GM23338 (cell line): ENCODE data around the gene BCAP31. TPM values are rescaled to one million over a fixed set of nuclear protein-coding genes. Genes with fewer than 3 reads are reported as not detected.

Source experiments
- ATAC-seq: fragments of 200-7000 bp; cut with Tn5 transposase; 3 replicates; pipeline ENCODE4 v1.9.1; 2020
- DNase-seq: peaks from one replicate; pipeline ENCODE4 v3.0.0-alpha.2; 2015; ENCODE audit warnings: low spot score
- H2AFZ ChIP-seq: fragments of 200-600 bp; sonication (generic); 2 replicates; pipeline ENCODE4 v1.8.0; 2016; ENCODE audit warnings: antibody characterized with exemption, mild to moderate bottlenecking, moderate library complexity
- H3F3A ChIP-seq: fragments of 200-600 bp; sonication (generic); replicated peaks from 2 replicates; pipeline ENCODE4 v1.8.0; 2017; ENCODE audit warnings: antibody characterized with exemption, mixed run types, low read depth
- H3K27ac ChIP-seq: fragments of 200-600 bp; sonication (generic); 2 replicates; pipeline ENCODE4 v1.6.1; 2016; ENCODE audit warnings: low read depth
- H3K27me3 ChIP-seq: fragments of 200-600 bp; sonication (generic); 2 replicates; pipeline ENCODE4 v1.8.0; 2016; ENCODE audit warnings: mild to moderate bottlenecking, mixed run types, moderate library complexity; ENCODE audit not compliant: insufficient read depth
- H3K36me3 ChIP-seq: fragments of 200-600 bp; sonication (generic); 2 replicates; pipeline ENCODE4 v1.8.0; 2016; ENCODE audit warnings: mild to moderate bottlenecking; ENCODE audit not compliant: insufficient read depth
- H3K4me1 ChIP-seq: fragments of 200-600 bp; sonication (generic); 2 replicates; pipeline ENCODE4 v1.8.0; 2016; ENCODE audit warnings: mild to moderate bottlenecking, moderate library complexity; ENCODE audit not compliant: insufficient read depth
- H3K4me2 ChIP-seq: fragments of 200-600 bp; sonication (generic); 2 replicates; pipeline ENCODE4 v1.7.1; 2017; ENCODE audit warnings: mixed run types
- H3K4me3 ChIP-seq: fragments of 200-600 bp; sonication (generic); 2 replicates; pipeline ENCODE4 v1.6.1; 2016; ENCODE audit warnings: mixed run types
- H3K79me2 ChIP-seq: fragments of 200-600 bp; sonication (generic); replicated peaks from 2 replicates; pipeline ENCODE4 v1.8.0; 2017; ENCODE audit warnings: mild to moderate bottlenecking; ENCODE audit not compliant: insufficient read depth
- H3K9me2 ChIP-seq: fragments of 200-600 bp; sonication (generic); 2 replicates; pipeline ENCODE4 v1.8.0; 2017; ENCODE audit not compliant: insufficient read depth
- H4K20me1 ChIP-seq: fragments of 200-600 bp; sonication (generic); replicated peaks from 2 replicates; pipeline ENCODE4 v1.8.0; 2017; ENCODE audit warnings: mild to moderate bottlenecking; ENCODE audit not compliant: insufficient read depth
- H3K27ac Mint-ChIP-seq: 2 replicates; pipeline ENCODE4 v1.8.0; 2020; ENCODE audit warnings: inconsistent platforms, mild to moderate bottlenecking, moderate library complexity, mixed read lengths
- H3K27me3 Mint-ChIP-seq: 3 replicates; pipeline ENCODE4 v1.8.0; 2022; ENCODE audit warnings: low read depth, mild to moderate bottlenecking, moderate library complexity, mixed read lengths, inconsistent platforms; ENCODE audit not compliant: insufficient read depth, poor library complexity
- H3K36me3 Mint-ChIP-seq: 3 replicates; pipeline ENCODE4 v1.8.0; 2021; ENCODE audit warnings: low read depth, mild to moderate bottlenecking, inconsistent platforms, moderate library complexity, mixed read lengths
- H3K4me1 Mint-ChIP-seq: 3 replicates; pipeline ENCODE4 v1.8.0; 2020; ENCODE audit warnings: mild to moderate bottlenecking, inconsistent platforms, mixed read lengths
- H3K4me3 Mint-ChIP-seq: 3 replicates; pipeline ENCODE4 v1.8.0; 2021; ENCODE audit warnings: moderate library complexity, mild to moderate bottlenecking, inconsistent platforms, mixed read lengths
- H3K9me3 Mint-ChIP-seq: 3 replicates; pipeline ENCODE4 v1.8.0; 2020; ENCODE audit warnings: moderate library complexity, mild to moderate bottlenecking, inconsistent platforms, mixed read lengths
- CTCF ChIP-seq, 2 experiments: fragments of 200-600 bp in 1 of 2; sonication (generic) in 1 of 2; conservative IDR thresholded peaks; 2 replicates each; pipeline versions ENCODE4 v1.5.1 to v1.6.1; 2016 to 2017; ENCODE audit warnings: antibody characterized with exemption in 2 of 2, low read depth in 2 of 2, mild to moderate bottlenecking in 2 of 2, moderate library complexity in 1 of 2
- EZH2 ChIP-seq: fragments of 200-600 bp; sonication (generic); IDR thresholded peaks from one replicate; pipeline ENCODE4 v1.8.0; 2017; ENCODE audit warnings: antibody characterized with exemption, mild to moderate bottlenecking, low read depth; ENCODE audit not compliant: unreplicated experiment
- JUNB ChIP-seq: IDR thresholded peaks from one replicate; pipeline ENCODE4 v1.6.1; 2016; ENCODE audit warnings: antibody characterized with exemption; ENCODE audit not compliant: unreplicated experiment
- REST ChIP-seq: IDR thresholded peaks from one replicate; pipeline ENCODE4 v1.6.1; 2018; ENCODE audit warnings: antibody characterized with exemption; ENCODE audit not compliant: unreplicated experiment
- ZNF331 ChIP-seq: fragments of 250-450 bp; sonication (Bioruptor Pico); IDR thresholded peaks from 2 replicates; pipeline ENCODE4 v1.5.0; 2020; ENCODE audit warnings: low read depth, mild to moderate bottlenecking, moderate library complexity
- polyA plus RNA-seq: library from polyadenylated mRNA; unstranded; fragments of >200 nt; fragmentation: Nextera tagmentation; extraction: Ambion mirVana; gene quantifications from 2 replicates; pipeline ENCODE4 v1.2.1, GENCODE V29; 2016
- total RNA-seq: library from RNA; depleted of rRNA; stranded (reverse); fragments of >200 nt; shearing (Covaris generic); gene quantifications from 2 replicates; pipeline ENCODE4 v1.2.3, GENCODE V29; 2014
- TF ChIP-seq, protein P1 (sequence below): IDR thresholded peaks from 2 replicates; pipeline ENCODE4 v1.6.1; 2016; ENCODE audit warnings: antibody characterized with exemption

The BCAP31 gene
- total and polyA plus RNA-seq, 2 experiments from 2014 or later, result 85.0 to 145 TPM

DNA sequence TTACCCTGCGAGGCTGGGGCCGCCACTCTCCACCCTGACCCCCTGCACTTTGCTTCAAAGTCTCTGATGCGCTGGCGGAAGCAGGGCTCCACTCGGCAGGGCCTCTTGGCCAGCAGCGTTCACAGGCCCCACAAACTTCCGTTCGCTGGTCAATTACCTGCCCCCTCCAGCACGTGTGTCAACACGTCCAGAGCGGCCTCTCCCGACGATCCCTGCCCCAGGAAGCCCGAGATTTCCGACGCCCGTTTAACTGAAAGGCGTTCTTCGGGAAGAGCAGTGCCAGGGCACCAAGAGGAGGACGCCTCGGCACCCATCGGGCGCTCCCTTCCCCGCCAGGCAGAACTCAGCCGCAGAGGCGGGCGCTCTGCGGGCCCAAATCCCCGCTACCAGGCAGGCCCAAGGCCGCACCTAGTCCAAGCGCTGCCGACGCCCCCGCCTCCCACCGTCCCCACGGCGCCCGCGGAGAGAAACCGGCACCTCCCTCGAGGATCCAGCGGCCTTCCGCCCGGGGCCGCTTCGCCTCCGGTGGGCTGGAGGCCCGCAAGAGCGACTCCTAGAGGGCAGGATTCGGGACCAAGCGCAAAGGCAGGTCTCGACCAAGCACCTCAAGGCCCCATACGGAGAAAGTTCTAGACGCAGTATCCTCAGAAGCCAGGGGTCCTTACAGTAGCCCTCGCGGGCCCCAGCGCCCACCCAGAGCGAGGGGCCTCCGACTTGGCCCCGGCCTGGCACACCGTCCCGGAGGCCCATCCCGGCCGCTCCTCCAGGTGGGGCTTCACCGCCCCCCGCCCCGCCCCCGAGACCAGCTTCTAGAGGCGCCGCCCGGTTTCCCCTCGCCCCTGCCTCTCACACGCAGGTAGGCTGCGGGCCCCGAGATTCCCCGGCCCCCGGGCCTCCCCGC, 586 bp downstream of the BCAP31 start:
- Mint-ChIP-seq H3K4me3 (peak overlapping the region; percentile 90), H3K36me3 (peaks cover 33% of the 10 kb centered on the region), H3K4me1 (peaks cover 19% of the 10 kb centered on the region; the same call in 2 of the 3 replicates), H3K9me3 (no peaks in the 10 kb centered on the region), H3K27me3 (no peaks in the 10 kb centered on the region), H3K27ac (peak overlapping the region; percentile 83; the same call in 1 of the 2 replicates)
- Histone ChIP-seq H3K4me1 (peaks cover 15% of the 10 kb centered on the region; the same call in 1 of the 2 replicates), H3K9me2 (no peaks in the 10 kb centered on the region), H3K4me2 (peak overlapping the region; percentile 84), H3K79me2 (peaks cover 27% of the 10 kb centered on the region), H3K27me3 (no peaks in the 10 kb centered on the region), H3K27ac (no peak overlapping the region), H2AFZ (no peak overlapping the region), H3K4me3 (peak overlapping the region; percentile 65), H3K36me3 (no peaks in the 10 kb centered on the region), H3F3A (no peaks in the 10 kb centered on the region), H4K20me1 (0 out of 2 replicates have a peak, but pooled peaks cover 10% of the 10 kb centered on the region)
- TF ChIP-seq CTCF (conservative IDR thresholded peaks at IDR 0.05; ENCODE audit: low read depth in 2 of 2), result peak; percentile 36 to 53; a peak in 3 of 4 replicates
- TF ChIP-seq, protein P1, sequence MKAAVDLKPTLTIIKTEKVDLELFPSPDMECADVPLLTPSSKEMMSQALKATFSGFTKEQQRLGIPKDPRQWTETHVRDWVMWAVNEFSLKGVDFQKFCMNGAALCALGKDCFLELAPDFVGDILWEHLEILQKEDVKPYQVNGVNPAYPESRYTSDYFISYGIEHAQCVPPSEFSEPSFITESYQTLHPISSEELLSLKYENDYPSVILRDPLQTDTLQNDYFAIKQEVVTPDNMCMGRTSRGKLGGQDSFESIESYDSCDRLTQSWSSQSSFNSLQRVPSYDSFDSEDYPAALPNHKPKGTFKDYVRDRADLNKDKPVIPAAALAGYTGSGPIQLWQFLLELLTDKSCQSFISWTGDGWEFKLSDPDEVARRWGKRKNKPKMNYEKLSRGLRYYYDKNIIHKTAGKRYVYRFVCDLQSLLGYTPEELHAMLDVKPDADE, result no peak
- DNase-seq (peak; percentile 56), ATAC-seq (peak; percentile 33)

DNA sequence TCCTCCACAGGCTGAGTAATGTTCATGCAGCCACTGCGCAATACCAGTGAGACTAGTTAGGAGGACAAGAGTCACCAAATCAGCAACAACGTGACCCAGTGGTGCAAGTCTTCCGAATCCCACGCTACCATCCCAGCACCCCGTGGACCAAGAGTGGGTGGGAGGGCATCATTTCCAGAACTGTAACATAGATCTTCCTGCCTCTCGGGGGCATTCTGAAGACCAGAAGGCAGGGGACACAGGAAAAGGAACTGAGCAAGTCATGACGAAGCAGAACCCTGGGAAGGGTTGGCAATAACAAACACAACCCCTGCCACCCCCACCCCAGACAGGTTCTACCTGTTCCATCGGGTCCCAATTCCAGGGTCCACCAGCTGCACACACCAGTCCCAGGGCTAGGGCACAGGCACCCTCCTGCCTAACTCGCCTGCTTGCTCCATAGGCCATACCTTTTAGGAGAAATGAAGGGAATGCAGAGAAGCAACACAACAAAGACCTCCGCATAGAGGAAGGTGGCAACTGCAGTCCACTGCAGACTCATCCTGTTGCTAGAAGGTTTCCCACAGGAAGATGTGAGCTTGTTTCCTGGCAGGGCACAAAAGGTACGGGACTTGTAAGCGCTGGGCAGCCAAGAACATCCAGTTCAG, 1.4 kb downstream of the BCAP31 start:
- no peak overlapping the region for H3K27ac ChIP-seq
- no peaks in the 10 kb centered on the region for H3F3A ChIP-seq
- Mint-ChIP-seq H3K4me1 (peaks cover 15% of the 10 kb centered on the region; the same call in 2 of the 3 replicates), H3K27me3 (no peaks in the 10 kb centered on the region), H3K9me3 (no peaks in the 10 kb centered on the region), H3K36me3 (peaks cover 35% of the 10 kb centered on the region), H3K4me3 (peak overlapping the region; percentile 90), H3K27ac (0 out of 2 replicates have a peak overlapping the region, but pooled peaks have one; percentile 83)
- H3K27me3 ChIP-seq, result no peaks in the 10 kb centered on the region
- H4K20me1 ChIP-seq, result 0 out of 2 replicates have a peak, but pooled peaks cover 10% of the 10 kb centered on the region
- DNase-seq (no peak), ATAC-seq (no peak)
- peaks cover 15% of the 10 kb centered on the region; the same call in 1 of the 2 replicates for H3K4me1 ChIP-seq
- peak overlapping the region; percentile 84 for H3K4me2 ChIP-seq
- H3K79me2 ChIP-seq, result peaks cover 27% of the 10 kb centered on the region
- no peak overlapping the region for H2AFZ ChIP-seq
- H3K9me2 ChIP-seq, result no peaks in the 10 kb centered on the region
- peak overlapping the region; percentile 65 for H3K4me3 ChIP-seq
- H3K36me3 ChIP-seq, result no peaks in the 10 kb centered on the region
- TF ChIP-seq REST (no peak), JUNB (no peak), ZNF331 (no peak), EZH2 (no peak)
- TF ChIP-seq, protein P1, result no peak
